HepG2 (cell line): ENCODE data around the gene GPS1. TPM values are rescaled to one million over a fixed set of nuclear protein-coding genes. Genes with fewer than 3 reads are reported as not detected.

Source experiments
- IRF2 ChIP-seq: IDR thresholded peaks from 2 replicates; pipeline ENCODE4 v1.6.1; 2018; ENCODE audit warnings: missing genetic modification reagents, missing compliant biosample characterization
- KAT8 ChIP-seq: IDR thresholded peaks from 2 replicates; pipeline ENCODE4 v1.6.1; 2016; ENCODE audit warnings: missing genetic modification reagents, missing compliant biosample characterization
- KDM5A ChIP-seq: fragments of 200-600 bp; sonication (generic); IDR thresholded peaks from 2 replicates; pipeline ENCODE4 v1.7.0; 2018; ENCODE audit warnings: antibody characterized with exemption, mild to moderate bottlenecking, low read length, borderline replicate concordance
- MYNN ChIP-seq: sonication (generic); formaldehyde crosslinking; IDR thresholded peaks from 2 replicates; pipeline ENCODE4 v1.4.0; 2020; ENCODE audit warnings: mild to moderate bottlenecking, low read depth, missing genetic modification reagents
- POLR2G ChIP-seq: fragments of 200-400 bp; formaldehyde crosslinking; IDR thresholded peaks from 2 replicates; pipeline ENCODE4 v1.6.1; 2018; ENCODE audit warnings: mild to moderate bottlenecking, low read depth, low read length, moderate library complexity
- SRSF4 ChIP-seq: fragments of 200-400 bp; formaldehyde crosslinking; IDR thresholded peaks from one replicate; pipeline ENCODE4 v1.6.1; 2018; ENCODE audit warnings: mild to moderate bottlenecking, low read depth, low read length, moderate library complexity; ENCODE audit not compliant: poor library complexity, severe bottlenecking
- WIZ ChIP-seq: sonication (generic); formaldehyde crosslinking; IDR thresholded peaks from 2 replicates; pipeline ENCODE4 v1.5.1; 2020; ENCODE audit warnings: mild to moderate bottlenecking, missing genetic modification reagents
- ZBTB38 ChIP-seq: sonication (generic); formaldehyde crosslinking; IDR thresholded peaks from 2 replicates; pipeline ENCODE4 v1.5.1; 2020; ENCODE audit warnings: mild to moderate bottlenecking, missing genetic modification reagents
- ZFYVE20 ChIP-seq: sonication (generic); formaldehyde crosslinking; IDR thresholded peaks from 2 replicates; pipeline ENCODE4 v1.8.0; 2023; ENCODE audit warnings: low read depth, mild to moderate bottlenecking, moderate library complexity, missing genetic modification reagents, borderline replicate concordance
- ZKSCAN1 ChIP-seq: fragments of 150-350 bp; IDR thresholded peaks from 2 replicates; pipeline ENCODE4 v1.6.1; 2014; ENCODE audit warnings: low read length
- ZNF564 ChIP-seq: sonication (generic); formaldehyde crosslinking; IDR thresholded peaks from 2 replicates; pipeline ENCODE4 v1.8.1; 2023; ENCODE audit warnings: mild to moderate bottlenecking, missing genetic modification reagents
- ZNF598 ChIP-seq: sonication (generic); formaldehyde crosslinking; IDR thresholded peaks from 2 replicates; pipeline ENCODE4 v1.5.1; 2020; ENCODE audit warnings: mild to moderate bottlenecking, missing genetic modification reagents, borderline replicate concordance
- ZNF878 ChIP-seq: sonication (generic); formaldehyde crosslinking; IDR thresholded peaks from 2 replicates; pipeline ENCODE4 v1.8.1; 2023; ENCODE audit warnings: mild to moderate bottlenecking, missing genetic modification reagents, moderate library complexity
- polyA plus RNA-seq, 8 experiments: library from polyadenylated mRNA; depleted of rRNA in 3 of 8; stranded (reverse) in 7 of 8; unstranded in 1 of 8; fragments of >200 nt; fragmentation: Illumina TruSeq in 4 of 8; extraction: Trizol in 4 of 8; gene quantifications; 2 replicates each; pipeline versions ENCODE4 v1.2.1 to v1.2.3, GENCODE V29; 2011 to 2016; ENCODE audit warnings: low read depth in 4 of 8, missing spikeins in 1 of 8, mixed read lengths in 1 of 8; ENCODE audit not compliant: insufficient read depth in 1 of 8
- total RNA-seq, 5 experiments: library from RNA; depleted of rRNA; stranded (reverse); fragments of >200 nt; fragmentation: Illumina TruSeq; extraction: Trizol; gene quantifications; 2 replicates each; pipeline ENCODE4 v1.2.3, GENCODE V29; 2016; ENCODE audit warnings: low read depth in 1 of 5
- TF ChIP-seq, protein P1 (sequence below): sonication (generic); formaldehyde crosslinking; IDR thresholded peaks from 2 replicates; pipeline ENCODE4 v1.9.0; 2021; ENCODE audit warnings: mild to moderate bottlenecking, missing genetic modification reagents
- TF ChIP-seq, protein P2 (sequence below): conservative IDR thresholded peaks from 2 replicates; pipeline ENCODE4 v1.6.1; 2018; ENCODE audit warnings: missing genetic modification reagents
- TF ChIP-seq, protein P3 (sequence below): sonication (generic); formaldehyde crosslinking; IDR thresholded peaks from 2 replicates; pipeline ENCODE4 v1.4.0; 2020; ENCODE audit warnings: missing genetic modification reagents
- TF ChIP-seq, protein P4 (sequence below): sonication (generic); formaldehyde crosslinking; IDR thresholded peaks from 2 replicates; pipeline ENCODE4 v1.5.1; 2020; ENCODE audit warnings: missing genetic modification reagents, mild to moderate bottlenecking, borderline replicate concordance

The GPS1 gene
- total and polyA plus RNA-seq, 2 of the 13 experiments (the other 11 are each of a cell fraction or from before 2014, with no cell fraction given) = 124 to 128 TPM

DNA sequence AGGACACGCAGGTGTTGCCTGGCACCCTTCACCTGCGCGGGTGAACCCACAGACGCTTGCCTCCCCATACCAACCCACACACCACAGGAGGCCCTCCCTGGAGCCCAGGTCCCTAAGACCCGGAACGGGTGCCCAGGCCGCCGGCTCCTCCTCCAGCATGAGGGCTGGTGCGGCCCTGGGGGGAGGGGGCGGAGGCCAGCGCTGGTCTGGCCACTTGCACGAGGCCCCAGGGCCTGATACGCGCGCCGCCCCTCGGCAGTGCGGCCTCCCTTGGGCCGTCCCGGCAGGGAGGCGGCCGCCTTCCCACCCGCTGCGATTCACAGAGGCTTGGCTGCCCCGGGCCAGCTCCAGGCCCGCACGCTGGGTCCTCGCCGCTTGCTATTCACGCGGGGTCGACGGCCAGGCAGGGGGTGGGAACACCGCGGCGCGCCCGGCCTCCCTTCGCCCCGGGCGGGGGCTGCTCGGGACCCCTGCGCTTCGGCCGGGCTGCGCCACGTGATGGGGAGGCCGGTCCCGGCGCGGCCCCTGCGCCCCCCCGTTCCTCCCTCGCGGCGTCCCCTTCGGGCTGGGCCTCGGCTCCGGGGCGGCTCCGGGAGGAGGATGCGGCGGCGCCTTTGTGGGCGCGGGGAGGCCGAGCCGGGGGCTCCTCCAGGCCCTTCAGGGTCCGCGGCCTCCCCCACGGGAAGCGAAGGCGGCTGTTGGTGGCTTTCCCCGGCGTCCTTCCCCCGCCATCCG is 45.7 kb downstream of the GPS1 start (continued):
- TF ChIP-seq, protein P1, sequence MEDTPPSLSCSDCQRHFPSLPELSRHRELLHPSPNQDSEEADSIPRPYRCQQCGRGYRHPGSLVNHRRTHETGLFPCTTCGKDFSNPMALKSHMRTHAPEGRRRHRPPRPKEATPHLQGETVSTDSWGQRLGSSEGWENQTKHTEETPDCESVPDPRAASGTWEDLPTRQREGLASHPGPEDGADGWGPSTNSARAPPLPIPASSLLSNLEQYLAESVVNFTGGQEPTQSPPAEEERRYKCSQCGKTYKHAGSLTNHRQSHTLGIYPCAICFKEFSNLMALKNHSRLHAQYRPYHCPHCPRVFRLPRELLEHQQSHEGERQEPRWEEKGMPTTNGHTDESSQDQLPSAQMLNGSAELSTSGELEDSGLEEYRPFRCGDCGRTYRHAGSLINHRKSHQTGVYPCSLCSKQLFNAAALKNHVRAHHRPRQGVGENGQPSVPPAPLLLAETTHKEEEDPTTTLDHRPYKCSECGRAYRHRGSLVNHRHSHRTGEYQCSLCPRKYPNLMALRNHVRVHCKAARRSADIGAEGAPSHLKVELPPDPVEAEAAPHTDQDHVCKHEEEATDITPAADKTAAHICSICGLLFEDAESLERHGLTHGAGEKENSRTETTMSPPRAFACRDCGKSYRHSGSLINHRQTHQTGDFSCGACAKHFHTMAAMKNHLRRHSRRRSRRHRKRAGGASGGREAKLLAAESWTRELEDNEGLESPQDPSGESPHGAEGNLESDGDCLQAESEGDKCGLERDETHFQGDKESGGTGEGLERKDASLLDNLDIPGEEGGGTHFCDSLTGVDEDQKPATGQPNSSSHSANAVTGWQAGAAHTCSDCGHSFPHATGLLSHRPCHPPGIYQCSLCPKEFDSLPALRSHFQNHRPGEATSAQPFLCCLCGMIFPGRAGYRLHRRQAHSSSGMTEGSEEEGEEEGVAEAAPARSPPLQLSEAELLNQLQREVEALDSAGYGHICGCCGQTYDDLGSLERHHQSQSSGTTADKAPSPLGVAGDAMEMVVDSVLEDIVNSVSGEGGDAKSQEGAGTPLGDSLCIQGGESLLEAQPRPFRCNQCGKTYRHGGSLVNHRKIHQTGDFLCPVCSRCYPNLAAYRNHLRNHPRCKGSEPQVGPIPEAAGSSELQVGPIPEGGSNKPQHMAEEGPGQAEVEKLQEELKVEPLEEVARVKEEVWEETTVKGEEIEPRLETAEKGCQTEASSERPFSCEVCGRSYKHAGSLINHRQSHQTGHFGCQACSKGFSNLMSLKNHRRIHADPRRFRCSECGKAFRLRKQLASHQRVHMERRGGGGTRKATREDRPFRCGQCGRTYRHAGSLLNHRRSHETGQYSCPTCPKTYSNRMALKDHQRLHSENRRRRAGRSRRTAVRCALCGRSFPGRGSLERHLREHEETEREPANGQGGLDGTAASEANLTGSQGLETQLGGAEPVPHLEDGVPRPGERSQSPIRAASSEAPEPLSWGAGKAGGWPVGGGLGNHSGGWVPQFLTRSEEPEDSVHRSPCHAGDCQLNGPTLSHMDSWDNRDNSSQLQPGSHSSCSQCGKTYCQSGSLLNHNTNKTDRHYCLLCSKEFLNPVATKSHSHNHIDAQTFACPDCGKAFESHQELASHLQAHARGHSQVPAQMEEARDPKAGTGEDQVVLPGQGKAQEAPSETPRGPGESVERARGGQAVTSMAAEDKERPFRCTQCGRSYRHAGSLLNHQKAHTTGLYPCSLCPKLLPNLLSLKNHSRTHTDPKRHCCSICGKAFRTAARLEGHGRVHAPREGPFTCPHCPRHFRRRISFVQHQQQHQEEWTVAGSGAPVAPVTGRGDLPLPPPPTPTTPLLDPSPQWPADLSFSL (CRISPR knock-in tag) = no peak
- TF ChIP-seq KDM5A = peak; percentile 15; the same call in 1 of the 2 replicates
- no peak for TF ChIP-seq ZNF598 (CRISPR knock-in tag)
- peak; percentile 21 for TF ChIP-seq SRSF4
- TF ChIP-seq IRF2 (CRISPR knock-in tag) = no peak
- TF ChIP-seq ZBTB38 (CRISPR knock-in tag) = no peak
- peak; percentile 62; the same call in 1 of the 2 replicates for TF ChIP-seq ZNF564 (CRISPR knock-in tag)
- TF ChIP-seq MYNN (CRISPR knock-in tag) = no peak
- TF ChIP-seq, protein P2, sequence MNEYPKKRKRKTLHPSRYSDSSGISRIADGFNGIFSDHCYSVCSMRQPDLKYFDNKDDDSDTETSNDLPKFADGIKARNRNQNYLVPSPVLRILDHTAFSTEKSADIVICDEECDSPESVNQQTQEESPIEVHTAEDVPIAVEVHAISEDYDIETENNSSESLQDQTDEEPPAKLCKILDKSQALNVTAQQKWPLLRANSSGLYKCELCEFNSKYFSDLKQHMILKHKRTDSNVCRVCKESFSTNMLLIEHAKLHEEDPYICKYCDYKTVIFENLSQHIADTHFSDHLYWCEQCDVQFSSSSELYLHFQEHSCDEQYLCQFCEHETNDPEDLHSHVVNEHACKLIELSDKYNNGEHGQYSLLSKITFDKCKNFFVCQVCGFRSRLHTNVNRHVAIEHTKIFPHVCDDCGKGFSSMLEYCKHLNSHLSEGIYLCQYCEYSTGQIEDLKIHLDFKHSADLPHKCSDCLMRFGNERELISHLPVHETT = no peak; the same call in 1 of the 2 replicates
- no peak for TF ChIP-seq ZKSCAN1
- no peak for TF ChIP-seq WIZ (CRISPR knock-in tag)
- TF ChIP-seq POLR2G = peak; percentile 7; the same call in 1 of the 2 replicates
- TF ChIP-seq KAT8 = no peak
- TF ChIP-seq, protein P3, sequence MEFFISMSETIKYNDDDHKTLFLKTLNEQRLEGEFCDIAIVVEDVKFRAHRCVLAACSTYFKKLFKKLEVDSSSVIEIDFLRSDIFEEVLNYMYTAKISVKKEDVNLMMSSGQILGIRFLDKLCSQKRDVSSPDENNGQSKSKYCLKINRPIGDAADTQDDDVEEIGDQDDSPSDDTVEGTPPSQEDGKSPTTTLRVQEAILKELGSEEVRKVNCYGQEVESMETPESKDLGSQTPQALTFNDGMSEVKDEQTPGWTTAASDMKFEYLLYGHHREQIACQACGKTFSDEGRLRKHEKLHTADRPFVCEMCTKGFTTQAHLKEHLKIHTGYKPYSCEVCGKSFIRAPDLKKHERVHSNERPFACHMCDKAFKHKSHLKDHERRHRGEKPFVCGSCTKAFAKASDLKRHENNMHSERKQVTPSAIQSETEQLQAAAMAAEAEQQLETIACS (CRISPR knock-in tag) = no peak
- TF ChIP-seq, protein P4, sequence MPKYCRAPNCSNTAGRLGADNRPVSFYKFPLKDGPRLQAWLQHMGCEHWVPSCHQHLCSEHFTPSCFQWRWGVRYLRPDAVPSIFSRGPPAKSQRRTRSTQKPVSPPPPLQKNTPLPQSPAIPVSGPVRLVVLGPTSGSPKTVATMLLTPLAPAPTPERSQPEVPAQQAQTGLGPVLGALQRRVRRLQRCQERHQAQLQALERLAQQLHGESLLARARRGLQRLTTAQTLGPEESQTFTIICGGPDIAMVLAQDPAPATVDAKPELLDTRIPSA = peak; percentile 89; the same call in 1 of the 2 replicates
- TF ChIP-seq ZNF878 (CRISPR knock-in tag) = no peak
- no peak for TF ChIP-seq ZFYVE20
